Germinal center (tissue), 1 donor: Measurements from ENCODE around the gene NMT1.

Experiments used
- DNase-seq: peaks from one replicate; pipeline ENCODE4 v3.0.0; 2012; ENCODE audit warnings: mixed read lengths, low spot score

Gene NMT1

GRCh38 chr17:45135978-45136791 is 75.1 kb downstream of the NMT1 start:
- no peak for DNase-seq

GRCh38 chr17:45136846-45137560 is 75.9 kb downstream of the NMT1 start:
- no peak for DNase-seq

- no peak for DNase-seq
Measured at GRCh38 chr17:45137561-45138305, 76.6 kb downstream of the NMT1 start.

GRCh38 chr17:45138911-45139532 is 77.9 kb downstream of the NMT1 start:
- DNase-seq, result no peak

- DNase-seq, result no peak
Measured at GRCh38 chr17:45139533-45139920, 78.4 kb downstream of the NMT1 start.

GRCh38 chr17:45143094-45143670 is 82.1 kb downstream of the NMT1 start:
- DNase-seq, result no peak

- peak; percentile 40 for DNase-seq
Measured at GRCh38 chr17:45143767-45144198, 82.7 kb downstream of the NMT1 start.

GRCh38 chr17:45144199-45145034 is 83.3 kb downstream of the NMT1 start:
- DNase-seq, result no peak

- no peak for DNase-seq
Measured at GRCh38 chr17:45145035-45145389, 83.9 kb downstream of the NMT1 start.

GRCh38 chr17:45146166-45146565 is 85.0 kb downstream of the NMT1 start:
- no peak for DNase-seq

GRCh38 chr17:45146592-45146889 is 85.4 kb downstream of the NMT1 start:
- no peak for DNase-seq

- DNase-seq, result peak; percentile 60
Measured at GRCh38 chr17:45146890-45147580, 85.9 kb downstream of the NMT1 start.

- peak; percentile 71 for DNase-seq
Measured at GRCh38 chr17:45147581-45148182, 86.6 kb downstream of the NMT1 start.

GRCh38 chr17:45148183-45149036 is 87.3 kb downstream of the NMT1 start, which contains the start of gene HEXIM1:
HEXIM1 (plus strand) TSS chr17:45148475; CDS start chr17:45149191, 716 bp downstream.
- peak; percentile 99 for DNase-seq

GRCh38 chr17:45149037-45149668 is 88.0 kb downstream of the NMT1 start:
- peak; percentile 78 for DNase-seq

- no peak for DNase-seq
Measured at GRCh38 chr17:45149669-45150664, 88.8 kb downstream of the NMT1 start.
